GM23338 (cell line): ENCODE data around the gene ANKRD65. TPM values are rescaled to one million over a fixed set of nuclear protein-coding genes. Genes with fewer than 3 reads are reported as not detected.
A peak's percentile ranks its signal among the peaks of the same experiment; 100 is the strongest.

Experiments
- ATAC-seq: fragments of 200-7000 bp; cut with Tn5 transposase; 3 replicates; pipeline ENCODE4 v1.9.1; 2020
- DNase-seq: peaks from one replicate; pipeline ENCODE4 v3.0.0-alpha.2; 2015; ENCODE audit warnings: low spot score
- H2AFZ ChIP-seq: fragments of 200-600 bp; sonication (generic); 2 replicates; pipeline ENCODE4 v1.8.0; 2016; ENCODE audit warnings: antibody characterized with exemption, mild to moderate bottlenecking, moderate library complexity
- H3F3A ChIP-seq: fragments of 200-600 bp; sonication (generic); replicated peaks from 2 replicates; pipeline ENCODE4 v1.8.0; 2017; ENCODE audit warnings: antibody characterized with exemption, mixed run types, low read depth
- H3K27ac ChIP-seq: fragments of 200-600 bp; sonication (generic); 2 replicates; pipeline ENCODE4 v1.6.1; 2016; ENCODE audit warnings: low read depth
- H3K27me3 ChIP-seq: fragments of 200-600 bp; sonication (generic); 2 replicates; pipeline ENCODE4 v1.8.0; 2016; ENCODE audit warnings: mild to moderate bottlenecking, mixed run types, moderate library complexity; ENCODE audit not compliant: insufficient read depth
- H3K36me3 ChIP-seq: fragments of 200-600 bp; sonication (generic); 2 replicates; pipeline ENCODE4 v1.8.0; 2016; ENCODE audit warnings: mild to moderate bottlenecking; ENCODE audit not compliant: insufficient read depth
- H3K4me1 ChIP-seq: fragments of 200-600 bp; sonication (generic); 2 replicates; pipeline ENCODE4 v1.8.0; 2016; ENCODE audit warnings: mild to moderate bottlenecking, moderate library complexity; ENCODE audit not compliant: insufficient read depth
- H3K4me2 ChIP-seq: fragments of 200-600 bp; sonication (generic); 2 replicates; pipeline ENCODE4 v1.7.1; 2017; ENCODE audit warnings: mixed run types
- H3K4me3 ChIP-seq: fragments of 200-600 bp; sonication (generic); 2 replicates; pipeline ENCODE4 v1.6.1; 2016; ENCODE audit warnings: mixed run types
- H3K79me2 ChIP-seq: fragments of 200-600 bp; sonication (generic); replicated peaks from 2 replicates; pipeline ENCODE4 v1.8.0; 2017; ENCODE audit warnings: mild to moderate bottlenecking; ENCODE audit not compliant: insufficient read depth
- H3K9me2 ChIP-seq: fragments of 200-600 bp; sonication (generic); 2 replicates; pipeline ENCODE4 v1.8.0; 2017; ENCODE audit not compliant: insufficient read depth
- H4K20me1 ChIP-seq: fragments of 200-600 bp; sonication (generic); replicated peaks from 2 replicates; pipeline ENCODE4 v1.8.0; 2017; ENCODE audit warnings: mild to moderate bottlenecking; ENCODE audit not compliant: insufficient read depth
- H3K27ac Mint-ChIP-seq: 2 replicates; pipeline ENCODE4 v1.8.0; 2020; ENCODE audit warnings: inconsistent platforms, mild to moderate bottlenecking, moderate library complexity, mixed read lengths
- H3K27me3 Mint-ChIP-seq: 3 replicates; pipeline ENCODE4 v1.8.0; 2022; ENCODE audit warnings: low read depth, mild to moderate bottlenecking, moderate library complexity, mixed read lengths, inconsistent platforms; ENCODE audit not compliant: insufficient read depth, poor library complexity
- H3K36me3 Mint-ChIP-seq: 3 replicates; pipeline ENCODE4 v1.8.0; 2021; ENCODE audit warnings: low read depth, mild to moderate bottlenecking, inconsistent platforms, moderate library complexity, mixed read lengths
- H3K4me1 Mint-ChIP-seq: 3 replicates; pipeline ENCODE4 v1.8.0; 2020; ENCODE audit warnings: mild to moderate bottlenecking, inconsistent platforms, mixed read lengths
- H3K4me3 Mint-ChIP-seq: 3 replicates; pipeline ENCODE4 v1.8.0; 2021; ENCODE audit warnings: moderate library complexity, mild to moderate bottlenecking, inconsistent platforms, mixed read lengths
- H3K9me3 Mint-ChIP-seq: 3 replicates; pipeline ENCODE4 v1.8.0; 2020; ENCODE audit warnings: moderate library complexity, mild to moderate bottlenecking, inconsistent platforms, mixed read lengths
- CREB1 ChIP-seq: fragments of 250-450 bp; sonication (Bioruptor Pico); IDR thresholded peaks from 2 replicates; pipeline ENCODE4 v1.5.0; 2020; ENCODE audit warnings: low read depth, mild to moderate bottlenecking, moderate library complexity
- EZH2 ChIP-seq: fragments of 200-600 bp; sonication (generic); IDR thresholded peaks from one replicate; pipeline ENCODE4 v1.8.0; 2017; ENCODE audit warnings: antibody characterized with exemption, mild to moderate bottlenecking, low read depth; ENCODE audit not compliant: unreplicated experiment
- EZH2phosphoT487 ChIP-seq: fragments of 200-600 bp; sonication (generic); IDR thresholded peaks from one replicate; pipeline ENCODE4 v1.8.1; 2018; ENCODE audit warnings: antibody characterized with exemption; ENCODE audit not compliant: unreplicated experiment
- JUNB ChIP-seq: IDR thresholded peaks from one replicate; pipeline ENCODE4 v1.6.1; 2016; ENCODE audit warnings: antibody characterized with exemption; ENCODE audit not compliant: unreplicated experiment
- NANOG ChIP-seq: IDR thresholded peaks from 2 replicates; pipeline ENCODE4 v1.6.1; 2016; ENCODE audit warnings: antibody characterized with exemption, borderline replicate concordance
- POLR2AphosphoS5 ChIP-seq: IDR thresholded peaks from 2 replicates; pipeline ENCODE4 v1.6.1; 2016; ENCODE audit warnings: antibody characterized with exemption, low read depth
- STAT1 ChIP-seq: IDR thresholded peaks from one replicate; pipeline ENCODE4 v1.6.1; 2016; ENCODE audit warnings: antibody characterized with exemption; ENCODE audit not compliant: unreplicated experiment
- ZNF114 ChIP-seq: fragments of 250-450 bp; sonication (Bioruptor Pico); IDR thresholded peaks from 2 replicates; pipeline ENCODE4 v1.5.0; 2020; ENCODE audit warnings: mild to moderate bottlenecking, moderate library complexity
- ZNF331 ChIP-seq: fragments of 250-450 bp; sonication (Bioruptor Pico); IDR thresholded peaks from 2 replicates; pipeline ENCODE4 v1.5.0; 2020; ENCODE audit warnings: low read depth, mild to moderate bottlenecking, moderate library complexity
- polyA plus RNA-seq: library from polyadenylated mRNA; unstranded; fragments of >200 nt; fragmentation: Nextera tagmentation; extraction: Ambion mirVana; gene quantifications from 2 replicates; pipeline ENCODE4 v1.2.1, GENCODE V29; 2016
- total RNA-seq: library from RNA; depleted of rRNA; stranded (reverse); fragments of >200 nt; shearing (Covaris generic); gene quantifications from 2 replicates; pipeline ENCODE4 v1.2.3, GENCODE V29; 2014
- TF ChIP-seq, protein P1 (sequence below): fragments of 250-450 bp; sonication (Bioruptor Pico); IDR thresholded peaks from 2 replicates; pipeline ENCODE4 v1.5.0; 2020; ENCODE audit warnings: mild to moderate bottlenecking, moderate library complexity
- TF ChIP-seq, protein P2 (sequence below), 2 experiments: fragments of 200-600 bp in 1 of 2; sonication (generic) in 1 of 2; conservative IDR thresholded peaks; 2 replicates each; pipeline versions ENCODE4 v1.5.1 to v1.6.1; 2016 to 2017; ENCODE audit warnings: antibody characterized with exemption in 2 of 2, low read depth in 2 of 2, mild to moderate bottlenecking in 2 of 2, moderate library complexity in 1 of 2
- TF ChIP-seq, protein P3 (sequence below): IDR thresholded peaks from 2 replicates; pipeline ENCODE4 v1.6.1; 2016; ENCODE audit warnings: antibody characterized with exemption
- TF ChIP-seq, protein P4 (sequence below): IDR thresholded peaks from one replicate; pipeline ENCODE4 v1.6.1; 2018; ENCODE audit warnings: antibody characterized with exemption; ENCODE audit not compliant: unreplicated experiment

The ANKRD65 gene
- total and polyA plus RNA-seq, 2 experiments from 2014 or later: 1.6 to 1.7 TPM

DNA sequence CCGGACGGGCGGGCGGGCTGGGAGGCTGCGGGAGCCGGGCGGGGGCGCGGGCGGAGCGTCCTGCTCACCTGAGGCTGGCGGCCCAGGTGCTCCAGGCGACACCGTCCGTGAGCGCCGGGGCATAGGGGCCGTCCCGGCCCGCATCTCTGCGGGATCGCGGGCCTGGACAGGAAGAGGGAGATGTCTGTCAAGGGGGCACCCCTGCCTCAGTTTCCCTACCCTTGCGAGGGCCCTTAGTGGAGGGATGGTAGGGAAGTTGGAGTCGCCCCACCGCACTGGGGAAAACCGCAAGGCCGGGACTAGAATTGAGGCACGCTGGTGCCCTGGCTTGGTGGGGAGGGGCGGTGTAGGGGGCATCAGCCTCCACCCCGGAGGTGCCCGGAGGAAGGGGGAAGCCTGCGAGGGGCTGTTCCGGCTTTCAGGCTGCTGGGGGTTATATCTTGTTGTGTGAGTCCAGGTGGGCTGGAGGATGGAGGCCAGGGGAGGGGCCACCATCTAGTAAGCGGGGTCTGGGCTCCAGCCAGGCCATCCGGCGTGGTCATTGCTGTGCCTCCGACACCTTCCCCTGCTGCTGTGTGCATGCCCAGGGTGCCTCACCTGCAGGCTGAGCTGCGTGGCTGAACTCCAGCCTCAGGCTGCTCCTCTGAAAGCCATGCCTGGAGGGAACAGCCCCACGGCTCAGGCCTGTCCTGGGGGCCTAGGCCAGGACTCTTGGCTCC is 15.0 kb upstream of the ANKRD65 start:
- Histone ChIP-seq H3K4me2 (peak overlapping the region; percentile 88), H3K27me3 (no peaks in the 10 kb centered on the region), H3K9me2 (no peaks in the 10 kb centered on the region), H2AFZ (no peak overlapping the region), H3K27ac (no peak overlapping the region), H3K36me3 (no peaks in the 10 kb centered on the region), H3K4me3 (peak overlapping the region; percentile 68), H3K79me2 (0 out of 2 replicates have a peak, but pooled peaks cover 2% of the 10 kb centered on the region), H3F3A (peaks cover 17% of the 10 kb centered on the region), H4K20me1 (no peaks in the 10 kb centered on the region), H3K4me1 (peaks cover 27% of the 10 kb centered on the region)
- Mint-ChIP-seq H3K4me1 (peaks cover 31% of the 10 kb centered on the region), H3K4me3 (peak overlapping the region; percentile 83), H3K36me3 (peaks cover 4% of the 10 kb centered on the region; the same call in 2 of the 3 replicates), H3K27me3 (peaks cover 14% of the 10 kb centered on the region), H3K9me3 (no peaks in the 10 kb centered on the region), H3K27ac (no peak overlapping the region)
- ATAC-seq (no peak), DNase-seq (no peak)
- TF ChIP-seq EZH2: no peak
- TF ChIP-seq, protein P1, sequence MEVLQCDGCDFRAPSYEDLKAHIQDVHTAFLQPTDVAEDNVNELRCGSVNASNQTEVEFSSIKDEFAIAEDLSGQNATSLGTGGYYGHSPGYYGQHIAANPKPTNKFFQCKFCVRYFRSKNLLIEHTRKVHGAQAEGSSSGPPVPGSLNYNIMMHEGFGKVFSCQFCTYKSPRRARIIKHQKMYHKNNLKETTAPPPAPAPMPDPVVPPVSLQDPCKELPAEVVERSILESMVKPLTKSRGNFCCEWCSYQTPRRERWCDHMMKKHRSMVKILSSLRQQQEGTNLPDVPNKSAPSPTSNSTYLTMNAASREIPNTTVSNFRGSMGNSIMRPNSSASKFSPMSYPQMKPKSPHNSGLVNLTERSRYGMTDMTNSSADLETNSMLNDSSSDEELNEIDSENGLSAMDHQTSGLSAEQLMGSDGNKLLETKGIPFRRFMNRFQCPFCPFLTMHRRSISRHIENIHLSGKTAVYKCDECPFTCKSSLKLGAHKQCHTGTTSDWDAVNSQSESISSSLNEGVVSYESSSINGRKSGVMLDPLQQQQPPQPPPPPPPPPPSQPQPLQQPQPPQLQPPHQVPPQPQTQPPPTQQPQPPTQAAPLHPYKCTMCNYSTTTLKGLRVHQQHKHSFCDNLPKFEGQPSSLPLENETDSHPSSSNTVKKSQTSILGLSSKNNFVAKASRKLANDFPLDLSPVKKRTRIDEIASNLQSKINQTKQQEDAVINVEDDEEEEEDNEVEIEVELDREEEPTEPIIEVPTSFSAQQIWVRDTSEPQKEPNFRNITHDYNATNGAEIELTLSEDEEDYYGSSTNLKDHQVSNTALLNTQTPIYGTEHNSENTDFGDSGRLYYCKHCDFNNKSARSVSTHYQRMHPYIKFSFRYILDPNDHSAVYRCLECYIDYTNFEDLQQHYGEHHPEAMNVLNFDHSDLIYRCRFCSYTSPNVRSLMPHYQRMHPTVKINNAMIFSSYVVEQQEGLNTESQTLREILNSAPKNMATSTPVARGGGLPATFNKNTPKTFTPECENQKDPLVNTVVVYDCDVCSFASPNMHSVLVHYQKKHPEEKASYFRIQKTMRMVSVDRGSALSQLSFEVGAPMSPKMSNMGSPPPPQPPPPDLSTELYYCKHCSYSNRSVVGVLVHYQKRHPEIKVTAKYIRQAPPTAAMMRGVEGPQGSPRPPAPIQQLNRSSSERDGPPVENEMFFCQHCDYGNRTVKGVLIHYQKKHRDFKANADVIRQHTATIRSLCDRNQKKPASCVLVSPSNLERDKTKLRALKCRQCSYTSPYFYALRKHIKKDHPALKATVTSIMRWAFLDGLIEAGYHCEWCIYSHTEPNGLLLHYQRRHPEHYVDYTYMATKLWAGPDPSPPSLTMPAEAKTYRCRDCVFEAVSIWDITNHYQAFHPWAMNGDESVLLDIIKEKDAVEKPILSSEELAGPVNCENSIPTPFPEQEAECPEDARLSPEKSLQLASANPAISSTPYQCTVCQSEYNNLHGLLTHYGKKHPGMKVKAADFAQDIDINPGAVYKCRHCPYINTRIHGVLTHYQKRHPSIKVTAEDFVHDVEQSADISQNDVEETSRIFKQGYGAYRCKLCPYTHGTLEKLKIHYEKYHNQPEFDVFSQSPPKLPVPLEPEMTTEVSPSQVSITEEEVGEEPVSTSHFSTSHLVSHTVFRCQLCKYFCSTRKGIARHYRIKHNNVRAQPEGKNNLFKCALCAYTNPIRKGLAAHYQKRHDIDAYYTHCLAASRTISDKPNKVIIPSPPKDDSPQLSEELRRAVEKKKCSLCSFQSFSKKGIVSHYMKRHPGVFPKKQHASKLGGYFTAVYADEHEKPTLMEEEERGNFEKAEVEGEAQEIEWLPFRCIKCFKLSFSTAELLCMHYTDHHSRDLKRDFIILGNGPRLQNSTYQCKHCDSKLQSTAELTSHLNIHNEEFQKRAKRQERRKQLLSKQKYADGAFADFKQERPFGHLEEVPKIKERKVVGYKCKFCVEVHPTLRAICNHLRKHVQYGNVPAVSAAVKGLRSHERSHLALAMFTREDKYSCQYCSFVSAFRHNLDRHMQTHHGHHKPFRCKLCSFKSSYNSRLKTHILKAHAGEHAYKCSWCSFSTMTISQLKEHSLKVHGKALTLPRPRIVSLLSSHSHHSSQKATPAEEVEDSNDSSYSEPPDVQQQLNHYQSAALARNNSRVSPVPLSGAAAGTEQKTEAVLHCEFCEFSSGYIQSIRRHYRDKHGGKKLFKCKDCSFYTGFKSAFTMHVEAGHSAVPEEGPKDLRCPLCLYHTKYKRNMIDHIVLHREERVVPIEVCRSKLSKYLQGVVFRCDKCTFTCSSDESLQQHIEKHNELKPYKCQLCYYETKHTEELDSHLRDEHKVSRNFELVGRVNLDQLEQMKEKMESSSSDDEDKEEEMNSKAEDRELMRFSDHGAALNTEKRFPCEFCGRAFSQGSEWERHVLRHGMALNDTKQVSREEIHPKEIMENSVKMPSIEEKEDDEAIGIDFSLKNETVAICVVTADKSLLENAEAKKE (CRISPR knock-in tag): no peak
- no peak for TF ChIP-seq JUNB
- TF ChIP-seq, protein P2, sequence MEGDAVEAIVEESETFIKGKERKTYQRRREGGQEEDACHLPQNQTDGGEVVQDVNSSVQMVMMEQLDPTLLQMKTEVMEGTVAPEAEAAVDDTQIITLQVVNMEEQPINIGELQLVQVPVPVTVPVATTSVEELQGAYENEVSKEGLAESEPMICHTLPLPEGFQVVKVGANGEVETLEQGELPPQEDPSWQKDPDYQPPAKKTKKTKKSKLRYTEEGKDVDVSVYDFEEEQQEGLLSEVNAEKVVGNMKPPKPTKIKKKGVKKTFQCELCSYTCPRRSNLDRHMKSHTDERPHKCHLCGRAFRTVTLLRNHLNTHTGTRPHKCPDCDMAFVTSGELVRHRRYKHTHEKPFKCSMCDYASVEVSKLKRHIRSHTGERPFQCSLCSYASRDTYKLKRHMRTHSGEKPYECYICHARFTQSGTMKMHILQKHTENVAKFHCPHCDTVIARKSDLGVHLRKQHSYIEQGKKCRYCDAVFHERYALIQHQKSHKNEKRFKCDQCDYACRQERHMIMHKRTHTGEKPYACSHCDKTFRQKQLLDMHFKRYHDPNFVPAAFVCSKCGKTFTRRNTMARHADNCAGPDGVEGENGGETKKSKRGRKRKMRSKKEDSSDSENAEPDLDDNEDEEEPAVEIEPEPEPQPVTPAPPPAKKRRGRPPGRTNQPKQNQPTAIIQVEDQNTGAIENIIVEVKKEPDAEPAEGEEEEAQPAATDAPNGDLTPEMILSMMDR (conservative IDR thresholded peaks at IDR 0.05; ENCODE audit: low read depth in 2 of 2): no peak
- TF ChIP-seq, protein P3, sequence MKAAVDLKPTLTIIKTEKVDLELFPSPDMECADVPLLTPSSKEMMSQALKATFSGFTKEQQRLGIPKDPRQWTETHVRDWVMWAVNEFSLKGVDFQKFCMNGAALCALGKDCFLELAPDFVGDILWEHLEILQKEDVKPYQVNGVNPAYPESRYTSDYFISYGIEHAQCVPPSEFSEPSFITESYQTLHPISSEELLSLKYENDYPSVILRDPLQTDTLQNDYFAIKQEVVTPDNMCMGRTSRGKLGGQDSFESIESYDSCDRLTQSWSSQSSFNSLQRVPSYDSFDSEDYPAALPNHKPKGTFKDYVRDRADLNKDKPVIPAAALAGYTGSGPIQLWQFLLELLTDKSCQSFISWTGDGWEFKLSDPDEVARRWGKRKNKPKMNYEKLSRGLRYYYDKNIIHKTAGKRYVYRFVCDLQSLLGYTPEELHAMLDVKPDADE: no peak
- TF ChIP-seq CREB1: no peak
- TF ChIP-seq ZNF331 (CRISPR knock-in tag): no peak
- TF ChIP-seq POLR2AphosphoS5: no peak
- TF ChIP-seq STAT1: no peak
- TF ChIP-seq, protein P4, sequence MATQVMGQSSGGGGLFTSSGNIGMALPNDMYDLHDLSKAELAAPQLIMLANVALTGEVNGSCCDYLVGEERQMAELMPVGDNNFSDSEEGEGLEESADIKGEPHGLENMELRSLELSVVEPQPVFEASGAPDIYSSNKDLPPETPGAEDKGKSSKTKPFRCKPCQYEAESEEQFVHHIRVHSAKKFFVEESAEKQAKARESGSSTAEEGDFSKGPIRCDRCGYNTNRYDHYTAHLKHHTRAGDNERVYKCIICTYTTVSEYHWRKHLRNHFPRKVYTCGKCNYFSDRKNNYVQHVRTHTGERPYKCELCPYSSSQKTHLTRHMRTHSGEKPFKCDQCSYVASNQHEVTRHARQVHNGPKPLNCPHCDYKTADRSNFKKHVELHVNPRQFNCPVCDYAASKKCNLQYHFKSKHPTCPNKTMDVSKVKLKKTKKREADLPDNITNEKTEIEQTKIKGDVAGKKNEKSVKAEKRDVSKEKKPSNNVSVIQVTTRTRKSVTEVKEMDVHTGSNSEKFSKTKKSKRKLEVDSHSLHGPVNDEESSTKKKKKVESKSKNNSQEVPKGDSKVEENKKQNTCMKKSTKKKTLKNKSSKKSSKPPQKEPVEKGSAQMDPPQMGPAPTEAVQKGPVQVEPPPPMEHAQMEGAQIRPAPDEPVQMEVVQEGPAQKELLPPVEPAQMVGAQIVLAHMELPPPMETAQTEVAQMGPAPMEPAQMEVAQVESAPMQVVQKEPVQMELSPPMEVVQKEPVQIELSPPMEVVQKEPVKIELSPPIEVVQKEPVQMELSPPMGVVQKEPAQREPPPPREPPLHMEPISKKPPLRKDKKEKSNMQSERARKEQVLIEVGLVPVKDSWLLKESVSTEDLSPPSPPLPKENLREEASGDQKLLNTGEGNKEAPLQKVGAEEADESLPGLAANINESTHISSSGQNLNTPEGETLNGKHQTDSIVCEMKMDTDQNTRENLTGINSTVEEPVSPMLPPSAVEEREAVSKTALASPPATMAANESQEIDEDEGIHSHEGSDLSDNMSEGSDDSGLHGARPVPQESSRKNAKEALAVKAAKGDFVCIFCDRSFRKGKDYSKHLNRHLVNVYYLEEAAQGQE: no peak
- no peak for TF ChIP-seq EZH2phosphoT487
- no peak for TF ChIP-seq ZNF114 (CRISPR knock-in tag)
- TF ChIP-seq NANOG: no peak
